Stimulated activated CD8-positive, alpha-beta memory T cell treated with anti-CD3 and anti-CD28 coated beads, Interleukin-7, amount 100 ng/mL, for 4 hours (primary cell): ENCODE measurements around the gene NEDD4L.

Experiments
- DNase-seq, 2 donors: peaks; one replicate each; pipeline ENCODE4 v3.0.0-alpha.2; 2020; ENCODE audit warnings: low read depth in 2 of 2

NEDD4L gene

DNA sequence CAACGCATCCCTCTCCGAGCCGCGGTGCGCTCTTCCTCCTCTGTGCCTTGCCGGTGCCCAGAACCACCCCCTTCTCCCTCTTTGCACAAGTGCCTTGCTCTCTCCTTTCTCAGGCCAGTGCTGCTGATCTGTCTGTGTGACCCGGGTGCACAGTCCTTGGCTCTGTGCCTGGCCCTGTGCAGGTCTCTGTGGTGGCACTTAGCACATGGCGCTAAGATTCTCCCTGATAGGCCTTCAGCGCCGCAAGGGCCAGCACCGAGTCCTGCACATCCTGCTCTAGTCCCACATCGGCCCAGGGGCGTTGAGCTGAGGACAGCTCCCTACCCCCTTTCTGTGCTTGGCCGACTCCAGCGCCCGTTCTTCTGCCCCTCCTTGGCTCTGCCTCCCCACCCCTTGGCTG lies 136.1 kb downstream of the NEDD4L start:
- DNase-seq = no peak

- peak; percentile 32 to 36 for DNase-seq
Measured at GRCh38 chr18:58180738-58181353, 136.8 kb downstream of the NEDD4L start.

- no peak for DNase-seq
Measured at GRCh38 chr18:58181988-58182387, 138.0 kb downstream of the NEDD4L start.

GRCh38 chr18:58183226-58183625 lies 139.2 kb downstream of the NEDD4L start:
- DNase-seq = no peak

- no peak for DNase-seq
Measured at GRCh38 chr18:58186258-58186948, 142.4 kb downstream of the NEDD4L start.

GRCh38 chr18:58187674-58188073 lies 143.6 kb downstream of the NEDD4L start:
- no peak for DNase-seq

GRCh38 chr18:58188996-58189395 lies 145.0 kb downstream of the NEDD4L start:
- no peak for DNase-seq

DNA sequence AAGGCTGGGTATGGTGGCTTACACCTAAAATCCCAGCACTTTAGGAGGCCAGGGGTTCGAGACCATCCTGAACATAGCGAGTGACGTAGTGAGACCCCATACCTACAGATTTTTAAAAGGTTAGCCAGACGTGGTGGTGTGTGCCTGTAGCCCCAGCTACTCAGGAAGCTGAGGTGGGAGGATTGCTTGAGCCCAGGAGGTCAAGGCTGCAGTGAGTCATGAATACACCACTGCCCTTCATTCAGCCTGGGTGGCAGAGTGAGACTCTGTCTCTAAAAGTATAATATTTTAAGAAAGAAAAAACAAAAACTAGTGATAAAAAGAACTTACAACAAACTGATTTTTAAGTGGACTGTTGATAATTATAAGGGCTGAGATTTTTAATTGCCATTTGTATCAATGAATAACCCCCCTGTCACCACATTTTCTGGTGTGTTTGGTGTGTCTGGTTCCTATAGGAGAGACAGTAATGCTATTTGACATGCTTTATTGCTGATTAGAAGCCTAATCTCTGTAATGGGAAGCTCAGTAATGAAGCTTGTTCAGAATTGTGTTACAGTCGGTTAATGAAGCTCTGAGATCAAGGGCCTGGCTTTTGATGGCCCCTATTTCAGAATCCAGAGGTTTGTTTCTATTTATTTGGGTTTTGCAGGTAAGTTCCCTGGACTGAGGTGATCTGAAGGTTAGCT lies 147.0 kb downstream of the NEDD4L start:
- no peak for DNase-seq

- no peak for DNase-seq
Measured at GRCh38 chr18:58191626-58192025, 147.6 kb downstream of the NEDD4L start.

DNA sequence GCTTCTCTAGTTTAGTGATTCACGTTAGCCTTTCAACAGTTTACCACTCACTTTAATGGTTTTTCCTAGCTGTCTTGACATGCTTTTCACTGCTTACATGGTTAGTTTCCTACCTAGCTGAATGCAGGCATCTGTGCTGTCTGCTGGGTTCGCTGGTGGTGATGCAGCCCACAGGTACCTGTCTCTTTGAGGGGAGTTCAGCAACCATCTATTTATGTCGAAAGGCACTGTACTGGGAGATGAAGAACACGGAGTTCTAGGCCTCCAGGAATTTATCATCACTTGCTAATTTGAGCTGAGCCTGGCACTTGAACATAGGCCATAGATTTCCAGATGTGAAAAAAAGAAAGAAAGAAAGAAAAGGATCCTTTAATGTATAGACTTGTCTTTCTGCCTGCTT lies 148.5 kb downstream of the NEDD4L start:
- DNase-seq = no peak

DNA sequence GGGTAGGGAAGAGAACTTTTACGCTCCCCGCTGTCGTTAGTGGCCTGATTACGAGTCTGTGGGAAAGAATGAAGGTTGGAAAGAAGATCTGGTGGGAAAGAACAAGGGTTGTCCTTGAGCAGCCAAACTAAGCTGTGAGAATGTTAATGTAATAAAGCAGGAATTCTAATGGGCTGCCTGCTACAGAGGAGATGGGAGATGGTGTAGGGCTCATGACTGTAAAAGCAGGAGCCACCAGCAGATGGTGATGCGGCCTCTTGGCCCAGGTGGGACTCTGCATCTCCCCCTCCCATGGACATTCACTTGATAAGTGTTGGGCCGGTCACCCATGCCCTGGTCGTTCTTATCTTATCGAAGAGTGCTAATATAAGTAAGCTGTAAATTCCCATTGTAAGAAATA lies 150.0 kb downstream of the NEDD4L start:
- DNase-seq = no peak

GRCh38 chr18:58195278-58195765 lies 151.3 kb downstream of the NEDD4L start:
- no peak for DNase-seq

DNA sequence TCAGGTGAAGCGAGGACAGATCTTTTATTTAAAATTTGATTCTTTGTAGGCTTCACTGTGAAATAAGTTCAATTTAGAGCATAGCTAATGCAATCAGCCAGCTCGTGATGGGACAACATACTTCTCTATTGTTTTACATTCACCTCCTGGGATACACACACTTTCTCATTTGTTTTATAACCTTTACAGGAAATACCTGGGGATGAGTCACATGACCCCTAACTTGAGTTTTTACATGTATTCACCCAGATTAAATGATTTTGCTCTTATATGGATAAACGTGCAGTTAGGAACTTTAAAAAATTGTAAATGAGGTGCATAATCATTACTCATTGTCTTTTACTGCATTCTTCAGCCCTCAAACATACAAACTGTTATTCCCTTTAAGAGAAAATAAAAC lies 152.1 kb downstream of the NEDD4L start:
- DNase-seq = no peak

DNA sequence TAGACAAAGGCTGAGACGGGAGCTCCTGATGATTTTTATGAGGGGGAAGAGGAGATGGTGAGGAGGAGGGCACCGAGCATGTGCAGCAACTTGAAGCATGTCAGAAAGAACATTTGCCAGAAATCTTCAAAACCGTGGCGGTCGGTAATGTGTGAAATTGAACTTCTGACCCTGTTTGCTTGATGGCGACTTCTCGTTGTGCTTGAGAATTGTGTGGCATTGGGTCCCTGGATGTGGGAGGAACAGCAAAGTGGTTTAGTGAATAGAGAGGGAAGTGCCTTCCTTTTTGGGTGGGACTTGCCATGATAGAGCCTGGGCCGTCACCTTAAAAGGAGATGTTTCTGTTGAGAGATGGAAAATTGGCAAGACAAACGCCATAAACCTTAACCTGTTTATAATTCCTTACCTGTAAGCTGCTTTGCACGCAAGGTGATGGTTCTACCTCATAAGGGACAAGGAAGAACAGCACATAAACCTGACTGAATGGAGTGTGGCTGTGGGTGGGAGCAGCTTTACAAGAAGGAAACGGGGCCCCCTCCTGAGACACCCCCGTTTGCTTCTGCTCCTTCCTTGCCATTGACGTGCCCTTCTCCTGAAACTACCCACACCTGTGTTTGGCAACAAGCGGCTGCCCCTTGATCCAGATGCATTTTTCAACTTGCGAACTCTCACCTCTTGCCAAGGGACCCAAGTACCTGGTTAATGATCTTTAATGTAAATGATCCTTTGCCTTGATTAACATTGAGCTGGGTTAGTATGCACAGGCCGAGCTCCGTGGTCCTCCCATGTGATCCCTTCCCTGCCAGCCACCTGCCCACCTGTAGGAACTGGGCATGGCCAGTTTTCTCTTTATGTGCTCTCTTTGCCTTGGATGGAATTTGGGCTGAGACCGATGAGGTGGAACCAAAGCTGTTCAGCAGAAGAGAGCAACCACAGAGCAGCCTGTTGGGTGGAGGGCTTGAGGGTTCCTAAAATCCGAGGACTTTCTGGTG lies 153.2 kb downstream of the NEDD4L start:
- no peak for DNase-seq

DNA sequence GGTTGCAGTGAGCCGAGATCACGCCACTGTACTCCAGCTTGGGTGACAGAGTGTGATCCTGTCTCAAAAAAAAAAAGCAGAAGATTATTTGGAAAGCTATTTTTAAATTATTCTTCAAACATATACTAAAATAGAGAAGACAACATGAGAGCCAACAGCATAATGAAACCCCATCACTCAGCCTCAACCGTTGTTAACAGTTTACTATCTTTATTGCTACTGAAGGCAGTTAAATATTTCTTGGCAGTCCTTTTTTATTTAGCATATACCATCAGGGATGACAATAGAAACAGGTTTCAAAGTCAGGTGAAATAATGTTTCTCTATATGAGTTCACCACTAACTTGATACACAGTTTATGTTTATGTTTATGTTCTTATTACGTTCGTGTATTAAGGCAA lies 157.2 kb downstream of the NEDD4L start:
- no peak for DNase-seq

GRCh38 chr18:58201733-58202730 lies 158.0 kb downstream of the NEDD4L start:
- DNase-seq = no peak

GRCh38 chr18:58204776-58205442 lies 160.9 kb downstream of the NEDD4L start:
- DNase-seq = no peak

DNA sequence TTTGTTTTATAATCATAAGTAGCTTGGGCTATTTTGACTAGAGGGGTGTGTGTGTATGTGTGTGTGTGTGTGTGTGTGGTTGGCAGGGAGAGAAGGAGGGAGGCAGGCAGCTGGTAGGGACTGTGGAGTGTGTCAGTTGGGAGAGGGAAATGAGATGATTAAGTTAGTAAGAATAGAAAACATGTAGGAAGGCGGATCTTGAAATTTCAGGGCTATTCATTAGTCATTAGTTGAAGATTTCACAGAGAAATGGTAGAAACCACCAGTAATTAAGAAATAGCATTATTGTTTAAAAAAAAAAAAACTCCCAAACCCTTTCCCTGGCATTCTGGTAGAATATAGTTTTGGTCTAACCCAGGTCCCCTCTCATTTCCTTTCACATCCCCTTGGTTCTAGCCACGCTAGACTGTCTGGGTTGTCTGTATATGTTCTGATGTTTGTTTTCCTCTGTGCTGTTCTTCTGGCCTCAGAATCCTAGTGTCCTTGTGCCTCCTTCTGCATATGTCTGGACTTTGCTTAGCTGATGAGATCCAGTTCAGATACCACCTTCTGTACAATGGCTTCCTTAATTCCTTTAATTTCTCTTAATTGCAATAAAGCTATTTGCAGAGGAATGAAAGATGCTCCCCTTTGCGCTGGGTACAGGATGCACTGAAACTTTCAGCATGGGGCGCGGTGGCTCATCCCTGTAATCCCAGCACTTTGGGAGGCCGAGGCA lies 161.6 kb downstream of the NEDD4L start:
- no peak for DNase-seq

GRCh38 chr18:58207520-58208152 lies 163.6 kb downstream of the NEDD4L start:
- no peak for DNase-seq
